CD14-positive monocyte (primary cell): ENCODE data around the gene ABCA3. TPM values are rescaled to one million over a fixed set of nuclear protein-coding genes. Genes with fewer than 3 reads are reported as not detected.

Experiments used
- DNase-seq, 3 donors: peaks; one replicate each; pipeline ENCODE4 v3.0.0-alpha.2; 2011 to 2022
- H2AFZ ChIP-seq: 2 replicates; pipeline ENCODE4 v1.6.0; 2012; ENCODE audit warnings: mild to moderate bottlenecking, low read depth, low read length, inconsistent platforms; ENCODE audit not compliant: insufficient read depth, poor library complexity, severe bottlenecking
- H3K27ac ChIP-seq, 2 donors: 1 replicate in 1 of 2; 2 replicates in 1 of 2; pipeline ENCODE4 v1.5.1; 2012 to 2013; ENCODE audit warnings: low read length in 2 of 2, control low read depth in 1 of 2, inconsistent platforms in 1 of 2, low read depth in 1 of 2, mild to moderate bottlenecking in 1 of 2
- H3K27me3 ChIP-seq, 2 donors: one replicate each; pipeline versions ENCODE4 v1.6.0 to v1.6.1; 2011 to 2013; ENCODE audit warnings: low read length in 2 of 2; ENCODE audit not compliant: control insufficient read depth in 2 of 2, insufficient read depth in 2 of 2
- H3K36me3 ChIP-seq, 2 donors: replicated peaks in 1 of 2; 1 replicate in 1 of 2; 2 replicates in 1 of 2; pipeline versions ENCODE4 v1.5.1 to v1.6.1; 2012 to 2013; ENCODE audit warnings: low read length in 2 of 2, control low read depth in 1 of 2, inconsistent platforms in 1 of 2, mild to moderate bottlenecking in 1 of 2; ENCODE audit not compliant: insufficient read depth in 2 of 2, control insufficient read depth in 1 of 2
- H3K4me1 ChIP-seq, 2 donors: 1 replicate in 1 of 2; 2 replicates in 1 of 2; pipeline versions ENCODE4 v1.5.1 to v1.6.1; 2012 to 2013; ENCODE audit warnings: low read length in 2 of 2, control low read depth in 1 of 2, inconsistent platforms in 1 of 2, mild to moderate bottlenecking in 1 of 2, moderate library complexity in 1 of 2; ENCODE audit not compliant: insufficient read depth in 2 of 2, control insufficient read depth in 1 of 2
- H3K4me2 ChIP-seq: replicated peaks from 2 replicates; pipeline ENCODE3; 2012; ENCODE audit warnings: low read length, moderate library complexity, mild to moderate bottlenecking; ENCODE audit not compliant: poor library complexity, severe bottlenecking; ENCODE audit errors: extremely low read depth
- H3K4me3 ChIP-seq, 3 experiments: fragments of 200-600 bp in 1 of 3; sonication (generic) in 1 of 3; replicated peaks in 1 of 3; 1 replicate in 2 of 3; 2 replicates in 1 of 3; pipeline ENCODE4 v1.5.1; 2011 to 2013; ENCODE audit warnings: low read length in 3 of 3, mild to moderate bottlenecking in 3 of 3, control low read depth in 2 of 3, low read depth in 2 of 3, inconsistent platforms in 1 of 3, moderate library complexity in 1 of 3
- H3K79me2 ChIP-seq: 2 replicates; pipeline ENCODE4 v1.6.0; 2012; ENCODE audit warnings: mild to moderate bottlenecking, control low read depth, inconsistent platforms, low read length, moderate library complexity; ENCODE audit not compliant: insufficient read depth
- H3K9ac ChIP-seq: 2 replicates; pipeline ENCODE4 v1.6.0; 2017; ENCODE audit warnings: low read length, mild to moderate bottlenecking; ENCODE audit not compliant: insufficient read depth, poor library complexity, severe bottlenecking
- H3K9me3 ChIP-seq, 2 donors: replicated peaks in 1 of 2; 1 replicate in 1 of 2; 2 replicates in 1 of 2; pipeline versions ENCODE4 v1.5.1 to v1.6.1; 2012 to 2013; ENCODE audit warnings: low read length in 2 of 2, control low read depth in 1 of 2; ENCODE audit not compliant: control insufficient read depth in 1 of 2, insufficient read depth in 1 of 2
- H4K20me1 ChIP-seq: 2 replicates; pipeline ENCODE4 v1.6.0; 2012; ENCODE audit warnings: mild to moderate bottlenecking, low read length, control low read depth, moderate library complexity; ENCODE audit not compliant: insufficient read depth
- H3K27ac Mint-ChIP-seq, 7 donors: one replicate each; pipeline ENCODE4 v1.8.0; 2020; ENCODE audit warnings: mild to moderate bottlenecking in 7 of 7, mixed read lengths in 7 of 7, moderate library complexity in 6 of 7, inconsistent platforms in 2 of 7
- H3K27me3 Mint-ChIP-seq, 3 donors: one replicate each; pipeline ENCODE4 v1.8.0; 2021 to 2022; ENCODE audit warnings: low read depth in 3 of 3, mild to moderate bottlenecking in 3 of 3, mixed read lengths in 3 of 3, moderate library complexity in 3 of 3, inconsistent platforms in 1 of 3
- H3K36me3 Mint-ChIP-seq, 2 donors: one replicate each; pipeline ENCODE4 v1.8.0; 2020; ENCODE audit warnings: mixed read lengths in 2 of 2, inconsistent platforms in 1 of 2, mild to moderate bottlenecking in 1 of 2
- H3K4me1 Mint-ChIP-seq: one replicate; pipeline ENCODE4 v1.8.0; 2020; ENCODE audit warnings: mild to moderate bottlenecking, mixed read lengths
- H3K4me3 Mint-ChIP-seq, 2 donors: one replicate each; pipeline ENCODE4 v1.8.0; 2020; ENCODE audit warnings: mild to moderate bottlenecking in 2 of 2, mixed read lengths in 2 of 2, moderate library complexity in 1 of 2
- H3K9me3 Mint-ChIP-seq, 7 donors: one replicate each; pipeline ENCODE4 v1.8.0; 2020 to 2022; ENCODE audit warnings: mixed read lengths in 7 of 7, mild to moderate bottlenecking in 6 of 7, moderate library complexity in 6 of 7, inconsistent platforms in 2 of 7
- CTCF ChIP-seq: fragments of 200-600 bp; IDR thresholded peaks from one replicate; pipeline ENCODE4 v1.8.0; 2022; ENCODE audit warnings: antibody characterized with exemption, mild to moderate bottlenecking
- WGBS: methylation state at CpG from one replicate; pipeline ENCODE4 v1.1.5; 2013; ENCODE audit warnings: missing lambda C conversion rate; ENCODE audit not compliant: insufficient coverage; 5-methylcytosine and 5-hydroxymethylcytosine counted together
- intact Hi-C, 2 donors: fragments of 100-400 bp; cut with micrococcal nuclease; formaldehyde crosslinking; loops; one replicate each; pipeline versions ENCODE4 v1.15.0 to v1.15.1; 2023
- polyA plus RNA-seq, 3 donors: library from polyadenylated mRNA; depleted of rRNA in 1 of 3; unstranded in 2 of 3; stranded (reverse) in 1 of 3; fragments of 300-500 nt in 2 of 3; fragments of >200 nt in 1 of 3; fragmentation: Illumina TruSeq in 2 of 3; gene quantifications; 1 replicate in 2 of 3; 2 replicates in 1 of 3; pipeline ENCODE4 v1.2.3, GENCODE V29; 2012 to 2021

The ABCA3 gene
- polyA plus RNA-seq, 3 donors: 0.06 to 1.2 (median 0.68) TPM

- Mint-ChIP-seq H3K4me3 (no peak overlapping the region), H3K4me1 (no peaks in the 10 kb centered on the region), H3K36me3 (no peaks in the 10 kb centered on the region), H3K9me3 (peaks cover 0 to 1% (median 0%) of the 10 kb centered on the region in 7 donors), H3K27me3 (peaks cover 8 to 30% (median 28%) of the 10 kb centered on the region in 3 donors), H3K27ac (no peak overlapping the region)
- intact Hi-C loops: no loop called here
- H2AFZ ChIP-seq: no peak overlapping the region
- H3K36me3 ChIP-seq: no peaks in the 10 kb centered on the region
- no peaks in the 10 kb centered on the region for H3K79me2 ChIP-seq
- no peaks in the 10 kb centered on the region for H3K4me1 ChIP-seq
- H3K4me3 ChIP-seq: no peak overlapping the region
- DNase-seq: no peak
- no peaks in the 10 kb centered on the region for H4K20me1 ChIP-seq
- TF ChIP-seq CTCF: no peak
- H3K4me2 ChIP-seq: no peak overlapping the region
- H3K27me3 ChIP-seq: peaks cover 16 to 17% of the 10 kb centered on the region in 2 donors
- no CpG with 5 or more reads among the region's 3 CpGs for WGBS
- no peak overlapping the region for H3K27ac ChIP-seq
- no peak overlapping the region for H3K9ac ChIP-seq
- no peaks in the 10 kb centered on the region for H3K9me3 ChIP-seq
Observed at GRCh38 chr16:2364638-2365210, 24.2 kb upstream of the ABCA3 start.

- no peak overlapping the region for H3K27ac ChIP-seq
- H3K4me1 ChIP-seq: no peaks in the 10 kb centered on the region
- H3K4me2 ChIP-seq: no peak overlapping the region
- H3K27me3 ChIP-seq: peaks cover 14 to 19% of the 10 kb centered on the region in 2 donors
- no peaks in the 10 kb centered on the region for H3K9me3 ChIP-seq
- Mint-ChIP-seq H3K36me3 (no peaks in the 10 kb centered on the region), H3K27ac (peak overlapping the region in 1 of 7 donors; percentile 38), H3K27me3 (peaks cover 8 to 37% (median 25%) of the 10 kb centered on the region in 3 donors), H3K4me1 (no peaks in the 10 kb centered on the region), H3K4me3 (no peak overlapping the region), H3K9me3 (peaks cover 0 to 1% (median 0%) of the 10 kb centered on the region in 7 donors)
- no peak for DNase-seq
- WGBS: 100% methylated on average over 2 of the region's 3 CpGs
- no peak overlapping the region for H3K4me3 ChIP-seq
- no peaks in the 10 kb centered on the region for H4K20me1 ChIP-seq
- no peak overlapping the region for H2AFZ ChIP-seq
- H3K79me2 ChIP-seq: no peaks in the 10 kb centered on the region
- TF ChIP-seq CTCF: no peak
- no peaks in the 10 kb centered on the region for H3K36me3 ChIP-seq
- H3K9ac ChIP-seq: no peak overlapping the region
- intact Hi-C loops: no loop called here
Observed at GRCh38 chr16:2362218-2362617, 21.7 kb upstream of the ABCA3 start.
